HepG2 (cell line): ENCODE measurements around the gene FZD4. TPM values are rescaled to one million over a fixed set of nuclear protein-coding genes. Genes with fewer than 3 reads are reported as not detected.
"Not testable (repeated sequence)": the region's sequence is repeated elsewhere in the genome, so short reads cannot be mapped to it uniquely, and the experiment has no call there.

Experiments used
- ATAC-seq: fragments of 200-7000 bp; cut with Tn5 transposase; 3 replicates; pipeline ENCODE4 v1.9.1; 2020; ENCODE audit warnings: mild to moderate bottlenecking, moderate library complexity
- BruUV-seq: library from RNA; stranded (reverse); fragments of 400-500 nt; replicated peaks from 2 replicates; lab custom pipeline; 2021; lab: Mats Ljungman, UMichigan
- CTCF ChIA-PET: fragments of 300-600 bp; formaldehyde crosslinking; extraction: SDS; loops from one replicate; lab custom pipeline; 2021; ENCODE audit warnings: low total read pairs, inconsistent platforms, low intra/inter-chr PET ratio; lab: Yijun Ruan, JAX
- POLR2A ChIA-PET: fragments of 350-600 bp; sonication (Branson Sonifier 250); formaldehyde crosslinking; loops from one replicate; lab custom pipeline; 2020; ENCODE audit warnings: antibody characterized with exemption, inconsistent platforms; lab: Yijun Ruan, JAX
- DNase-seq: peaks from one replicate; pipeline ENCODE4 v3.0.0-alpha.2; 2015; ENCODE audit warnings: low spot score
- FAIRE-seq: peaks from 3 replicates; lab custom pipeline; 2011; peaks lifted over from hg19 to GRCh38; lab: Jason Lieb, UNC
- H2AFZ ChIP-seq: one replicate; pipeline ENCODE4 v1.6.1; 2011; ENCODE audit warnings: low read length, inconsistent platforms
- H3K27ac ChIP-seq: fragments of 300-600 bp; 3 replicates; pipeline ENCODE4 v1.8.0; 2011; ENCODE audit warnings: mixed run types, mild to moderate bottlenecking, mixed read lengths, low read length, inconsistent platforms; ENCODE audit not compliant: insufficient read depth; ENCODE audit errors: extremely low read length
- H3K27me3 ChIP-seq, 2 experiments: fragments of 200-600 bp in 1 of 2; 2 replicates in 1 of 2; 3 replicates in 1 of 2; pipeline versions ENCODE4 v1.6.0 to v1.8.0; 2011; ENCODE audit warnings: low read length in 2 of 2, mild to moderate bottlenecking in 2 of 2, moderate library complexity in 2 of 2, inconsistent platforms in 1 of 2; ENCODE audit not compliant: insufficient read depth in 2 of 2, control insufficient read depth in 1 of 2
- H3K36me3 ChIP-seq, 2 experiments: fragments of 200-600 bp in 1 of 2; replicated peaks in 1 of 2; 2 replicates in 1 of 2; 3 replicates in 1 of 2; pipeline versions ENCODE4 v1.5.1 to v1.8.0; 2011; ENCODE audit warnings: low read length in 2 of 2, inconsistent platforms in 1 of 2; ENCODE audit not compliant: insufficient read depth in 2 of 2, control insufficient read depth in 1 of 2
- H3K4me1 ChIP-seq: 2 replicates; pipeline ENCODE4 v1.5.1; 2012; ENCODE audit warnings: low read length, inconsistent platforms; ENCODE audit not compliant: insufficient read depth
- H3K4me2 ChIP-seq: 2 replicates; pipeline ENCODE4 v1.6.0; 2011; ENCODE audit warnings: low read depth, low read length, inconsistent platforms
- H3K4me3 ChIP-seq, 3 experiments: fragments of 200-600 bp in 1 of 3; sonication (generic), shearing (Covaris generic) in 1 of 3; replicated peaks in 1 of 3; 2 replicates each; pipeline ENCODE4 v1.5.1; 2011 to 2016; ENCODE audit warnings: low read length in 3 of 3, inconsistent platforms in 2 of 3, low read depth in 2 of 3, mild to moderate bottlenecking in 2 of 3, control low read depth in 1 of 3, mixed read lengths in 1 of 3; ENCODE audit not compliant: insufficient read depth in 1 of 3
- H3K79me2 ChIP-seq: one replicate; pipeline ENCODE4 v1.6.1; 2011; ENCODE audit warnings: low read length, inconsistent platforms; ENCODE audit not compliant: insufficient read depth
- H3K9ac ChIP-seq: 2 replicates; pipeline ENCODE4 v1.6.0; 2011; ENCODE audit warnings: mild to moderate bottlenecking, low read depth, low read length, inconsistent platforms; ENCODE audit not compliant: insufficient read depth
- H3K9me3 ChIP-seq: 2 replicates; pipeline ENCODE4 v1.5.1; 2012; ENCODE audit warnings: mild to moderate bottlenecking, low read length
- H4K20me1 ChIP-seq: 2 replicates; pipeline ENCODE4 v1.6.0; 2011; ENCODE audit warnings: inconsistent platforms, mild to moderate bottlenecking, low read length, moderate library complexity; ENCODE audit not compliant: insufficient read depth
- BCL6 ChIP-seq: IDR thresholded peaks from 2 replicates; pipeline ENCODE4 v1.6.1; 2016; ENCODE audit warnings: missing genetic modification reagents, missing compliant biosample characterization
- CEBPG ChIP-seq: IDR thresholded peaks from 2 replicates; pipeline ENCODE4 v1.6.1; 2016
- CHD4 ChIP-seq: fragments of 200-600 bp; sonication (generic); IDR thresholded peaks from 2 replicates; pipeline ENCODE4 v1.7.0; 2017; ENCODE audit warnings: mild to moderate bottlenecking, low read length, borderline replicate concordance
- EHMT2 ChIP-seq: fragments of 200-600 bp; sonication (generic); IDR thresholded peaks from 2 replicates; pipeline ENCODE4 v1.7.0; 2017; ENCODE audit warnings: antibody characterized with exemption, low read depth, low read length, borderline replicate concordance
- KDM1A ChIP-seq: IDR thresholded peaks from 2 replicates; pipeline ENCODE4 v1.6.1; 2016; ENCODE audit warnings: missing compliant biosample characterization
- ZNF292 ChIP-seq: sonication (generic); formaldehyde crosslinking; IDR thresholded peaks from 2 replicates; pipeline ENCODE4 v1.8.1; 2022; ENCODE audit warnings: mild to moderate bottlenecking, low read depth, missing genetic modification reagents, borderline replicate concordance
- ZNF350 ChIP-seq: sonication (generic); formaldehyde crosslinking; IDR thresholded peaks from 2 replicates; pipeline ENCODE4 v1.4.0; 2020; ENCODE audit warnings: mild to moderate bottlenecking, low read depth, missing genetic modification reagents, borderline replicate concordance
- ZNF629 ChIP-seq: sonication (generic); formaldehyde crosslinking; conservative IDR thresholded peaks from 2 replicates; pipeline ENCODE4 v1.5.0; 2020; ENCODE audit warnings: missing genetic modification reagents
- ZNF703 ChIP-seq: sonication (generic); formaldehyde crosslinking; IDR thresholded peaks from 2 replicates; pipeline ENCODE4 v1.5.1; 2020; ENCODE audit warnings: missing genetic modification reagents, mild to moderate bottlenecking, moderate library complexity, borderline replicate concordance
- ZSCAN29 ChIP-seq: sonication (generic); formaldehyde crosslinking; conservative IDR thresholded peaks from 2 replicates; pipeline ENCODE4 v1.4.0; 2020; ENCODE audit warnings: mild to moderate bottlenecking, missing genetic modification reagents
- WGBS: methylation state at CpG from one replicate; pipeline ENCODE4 v1.1.6; 2017; ENCODE audit warnings: low lambda C conversion rate; 5-methylcytosine and 5-hydroxymethylcytosine counted together
- in situ Hi-C: cut with HindIII; loops from 2 replicates; pipeline ENCODE4 v1.10.0; 2017; ENCODE audit warnings: low pct_unique_long_range_greater_than_20kb; ENCODE audit not compliant: extremely low pct_ligation_motif_present
- intact Hi-C: fragments of 100-400 bp; cut with micrococcal nuclease; formaldehyde crosslinking; loops from one replicate; pipeline ENCODE4 v1.10.0; 2022; ENCODE audit not compliant: unreplicated experiment
- polyA plus RNA-seq, 8 experiments: library from polyadenylated mRNA; depleted of rRNA in 3 of 8; stranded (reverse) in 7 of 8; unstranded in 1 of 8; fragments of >200 nt; fragmentation: Illumina TruSeq in 4 of 8; extraction: Trizol in 4 of 8; gene quantifications; 2 replicates each; pipeline versions ENCODE4 v1.2.1 to v1.2.3, GENCODE V29; 2011 to 2016; ENCODE audit warnings: low read depth in 4 of 8, missing spikeins in 1 of 8, mixed read lengths in 1 of 8; ENCODE audit not compliant: insufficient read depth in 1 of 8
- total RNA-seq, 5 experiments: library from RNA; depleted of rRNA; stranded (reverse); fragments of >200 nt; fragmentation: Illumina TruSeq; extraction: Trizol; gene quantifications; 2 replicates each; pipeline ENCODE4 v1.2.3, GENCODE V29; 2016; ENCODE audit warnings: low read depth in 1 of 5
- TF ChIP-seq, protein P1 (sequence below): sonication (generic); formaldehyde crosslinking; IDR thresholded peaks from 2 replicates; pipeline ENCODE4 v1.5.0; 2020; ENCODE audit warnings: mild to moderate bottlenecking, missing genetic modification reagents
- TF ChIP-seq, protein P2 (sequence below): sonication (generic); formaldehyde crosslinking; IDR thresholded peaks from 2 replicates; pipeline ENCODE4 v1.5.0; 2020; ENCODE audit warnings: missing genetic modification reagents
- TF ChIP-seq, protein P3 (sequence below): sonication (generic); formaldehyde crosslinking; IDR thresholded peaks from 2 replicates; pipeline ENCODE4 v1.4.0; 2020; ENCODE audit warnings: missing genetic modification reagents, borderline replicate concordance

FZD4 gene
- total and polyA plus RNA-seq, 2 of the 13 experiments (the other 11 are each of a cell fraction or from before 2014, with no cell fraction given), result 46.5 to 70.4 TPM

DNA sequence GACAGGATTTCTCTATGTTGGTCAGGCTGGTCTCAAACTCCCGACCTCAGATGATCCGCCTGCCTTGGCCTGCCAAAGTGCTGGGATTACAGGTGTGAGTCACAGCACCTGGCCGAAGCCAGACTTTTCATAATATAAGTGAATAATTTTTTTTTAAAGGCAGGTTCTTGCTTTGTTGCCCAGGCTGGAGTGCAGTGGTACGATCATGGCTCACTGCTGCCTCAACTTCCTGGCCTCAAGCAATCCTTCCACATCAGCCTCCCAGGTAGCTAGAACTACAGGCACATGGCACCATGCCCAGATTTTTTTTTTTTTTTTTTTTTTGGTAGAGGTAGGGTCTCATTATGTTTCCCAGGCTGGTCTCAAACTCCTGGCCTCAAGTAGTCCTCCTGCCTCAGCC lies 49.1 kb upstream of the FZD4 start:
- H4K20me1 ChIP-seq, H3K9me3 ChIP-seq, CTCF ChIA-PET, H3K36me3 ChIP-seq, H3K79me2 ChIP-seq, ATAC-seq, H2AFZ ChIP-seq, DNase-seq, FAIRE-seq, H3K4me2 ChIP-seq, H3K27me3 ChIP-seq, BruUV-seq: not testable (repeated sequence)
- H3K9ac ChIP-seq, result 0 out of 2 replicates have a peak overlapping the region, but pooled peaks have one; percentile 61
- 99% methylated on average over 4 of the region's 4 CpGs for WGBS
- H3K4me3 ChIP-seq, result 0 out of 6 replicates have a peak overlapping the region, but pooled peaks of 1 of the 3 experiments have one; percentile 5
- in situ Hi-C loops (loop anchor here (5.0 kb wide), 1 partner anchor 33 kb away; the partner anchor contains the start of gene TMEM135), intact Hi-C loops (loop anchor here (2.0 kb wide), 1 partner anchor 25 kb away; no protein-coding TSS in a partner anchor)
- peak overlapping the region; percentile 95 for H3K27ac ChIP-seq
- TF ChIP-seq, protein P1, sequence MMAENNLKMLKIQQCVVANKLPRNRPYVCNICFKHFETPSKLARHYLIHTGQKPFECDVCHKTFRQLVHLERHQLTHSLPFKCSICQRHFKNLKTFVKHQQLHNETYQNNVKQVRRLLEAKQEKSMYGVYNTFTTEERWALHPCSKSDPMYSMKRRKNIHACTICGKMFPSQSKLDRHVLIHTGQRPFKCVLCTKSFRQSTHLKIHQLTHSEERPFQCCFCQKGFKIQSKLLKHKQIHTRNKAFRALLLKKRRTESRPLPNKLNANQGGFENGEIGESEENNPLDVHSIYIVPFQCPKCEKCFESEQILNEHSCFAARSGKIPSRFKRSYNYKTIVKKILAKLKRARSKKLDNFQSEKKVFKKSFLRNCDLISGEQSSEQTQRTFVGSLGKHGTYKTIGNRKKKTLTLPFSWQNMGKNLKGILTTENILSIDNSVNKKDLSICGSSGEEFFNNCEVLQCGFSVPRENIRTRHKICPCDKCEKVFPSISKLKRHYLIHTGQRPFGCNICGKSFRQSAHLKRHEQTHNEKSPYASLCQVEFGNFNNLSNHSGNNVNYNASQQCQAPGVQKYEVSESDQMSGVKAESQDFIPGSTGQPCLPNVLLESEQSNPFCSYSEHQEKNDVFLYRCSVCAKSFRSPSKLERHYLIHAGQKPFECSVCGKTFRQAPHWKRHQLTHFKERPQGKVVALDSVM (CRISPR knock-in tag), result peak; percentile 90
- TF ChIP-seq ZNF350 (CRISPR knock-in tag) (0 out of 2 replicates have a peak, but pooled peaks have one; percentile 3), ZNF292 (0 out of 2 replicates have a peak, but pooled peaks have one; percentile 0)
- H3K4me1 ChIP-seq, result peaks cover 81% of the 10 kb centered on the region
- POLR2A ChIA-PET, result interaction anchor here (0.9 to 4.2 kb wide), 3 partner anchors 33 to 63 kb away, joined by 4 to 48 read pairs (median 37); partner anchors contain the start of genes FZD4 and TMEM135

- WGBS, result 96% methylated on average over 1 of the region's 1 CpG
- TF ChIP-seq CHD4 (0 out of 2 replicates have a peak, but pooled peaks have one; percentile 45), ZNF629 (CRISPR knock-in tag) (peak; percentile 90), ZSCAN29 (CRISPR knock-in tag) (no peak), EHMT2 (no peak), KDM1A (CRISPR knock-in tag) (0 out of 2 replicates have a peak, but pooled peaks have one; percentile 45), CEBPG (CRISPR knock-in tag) (peak; percentile 28; the same call in 1 of the 2 replicates), ZNF703 (CRISPR knock-in tag) (no peak), BCL6 (CRISPR knock-in tag) (0 out of 2 replicates have a peak, but pooled peaks have one; percentile 20)
- TF ChIP-seq, protein P2, sequence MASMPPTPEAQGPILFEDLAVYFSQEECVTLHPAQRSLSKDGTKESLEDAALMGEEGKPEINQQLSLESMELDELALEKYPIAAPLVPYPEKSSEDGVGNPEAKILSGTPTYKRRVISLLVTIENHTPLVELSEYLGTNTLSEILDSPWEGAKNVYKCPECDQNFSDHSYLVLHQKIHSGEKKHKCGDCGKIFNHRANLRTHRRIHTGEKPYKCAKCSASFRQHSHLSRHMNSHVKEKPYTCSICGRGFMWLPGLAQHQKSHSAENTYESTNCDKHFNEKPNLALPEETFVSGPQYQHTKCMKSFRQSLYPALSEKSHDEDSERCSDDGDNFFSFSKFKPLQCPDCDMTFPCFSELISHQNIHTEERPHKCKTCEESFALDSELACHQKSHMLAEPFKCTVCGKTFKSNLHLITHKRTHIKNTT (CRISPR knock-in tag), result no peak
- TF ChIP-seq, protein P3, sequence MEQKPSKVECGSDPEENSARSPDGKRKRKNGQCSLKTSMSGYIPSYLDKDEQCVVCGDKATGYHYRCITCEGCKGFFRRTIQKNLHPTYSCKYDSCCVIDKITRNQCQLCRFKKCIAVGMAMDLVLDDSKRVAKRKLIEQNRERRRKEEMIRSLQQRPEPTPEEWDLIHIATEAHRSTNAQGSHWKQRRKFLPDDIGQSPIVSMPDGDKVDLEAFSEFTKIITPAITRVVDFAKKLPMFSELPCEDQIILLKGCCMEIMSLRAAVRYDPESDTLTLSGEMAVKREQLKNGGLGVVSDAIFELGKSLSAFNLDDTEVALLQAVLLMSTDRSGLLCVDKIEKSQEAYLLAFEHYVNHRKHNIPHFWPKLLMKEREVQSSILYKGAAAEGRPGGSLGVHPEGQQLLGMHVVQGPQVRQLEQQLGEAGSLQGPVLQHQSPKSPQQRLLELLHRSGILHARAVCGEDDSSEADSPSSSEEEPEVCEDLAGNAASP (CRISPR knock-in tag), result peak; percentile 59; the same call in 1 of the 2 replicates
These were observed 47.7 kb upstream of the FZD4 start for GRCh38 chr11:87002918-87003317.

More at GRCh38 chr11:87002918-87003317, 47.7 kb upstream of the FZD4 start:
- peaks cover 95% of the 10 kb centered on the region for H3K4me1 ChIP-seq
- H4K20me1 ChIP-seq, result no peaks in the 10 kb centered on the region
- POLR2A ChIA-PET, result interaction anchor here (3.5 to 4.2 kb wide), 2 partner anchors 34 to 62 kb away, joined by 37 to 48 read pairs; partner anchors contain the start of gene TMEM135
- no peaks in the 10 kb centered on the region for H3K36me3 ChIP-seq
- no peak for DNase-seq
- no peak overlapping the region for H3K4me3 ChIP-seq
- H3K79me2 ChIP-seq, result no peaks in the 10 kb centered on the region
- H3K9me3 ChIP-seq, result no peaks in the 10 kb centered on the region
- in situ Hi-C loops, result loop anchor here (5.0 kb wide), 1 partner anchor 34 kb away; the partner anchor contains the start of gene TMEM135
- H3K27me3 ChIP-seq, result no peaks in the 10 kb centered on the region
- no peak for FAIRE-seq
- no peak overlapping the region for H3K27ac ChIP-seq
- intact Hi-C loops, result no loop called here
- H2AFZ ChIP-seq, result no peak overlapping the region
- H3K4me2 ChIP-seq, result no peak overlapping the region
- no TSS peak for BruUV-seq
- CTCF ChIA-PET, result no interaction called here
- ATAC-seq, result no peak
- no peak overlapping the region for H3K9ac ChIP-seq
